Middle frontal gyrus (tissue), 1 donor: Measurements from ENCODE around the gene GTPBP4.
"Not testable (repeated sequence)": the region's sequence is repeated elsewhere in the genome, so short reads cannot be mapped to it uniquely, and the experiment has no call there.

Experiments used
- DNase-seq: peaks from one replicate; pipeline ENCODE4 v3.0.0-alpha.2; 2015; ENCODE audit warnings: low spot score; ENCODE audit errors: extremely low spot score

GTPBP4 gene

DNA sequence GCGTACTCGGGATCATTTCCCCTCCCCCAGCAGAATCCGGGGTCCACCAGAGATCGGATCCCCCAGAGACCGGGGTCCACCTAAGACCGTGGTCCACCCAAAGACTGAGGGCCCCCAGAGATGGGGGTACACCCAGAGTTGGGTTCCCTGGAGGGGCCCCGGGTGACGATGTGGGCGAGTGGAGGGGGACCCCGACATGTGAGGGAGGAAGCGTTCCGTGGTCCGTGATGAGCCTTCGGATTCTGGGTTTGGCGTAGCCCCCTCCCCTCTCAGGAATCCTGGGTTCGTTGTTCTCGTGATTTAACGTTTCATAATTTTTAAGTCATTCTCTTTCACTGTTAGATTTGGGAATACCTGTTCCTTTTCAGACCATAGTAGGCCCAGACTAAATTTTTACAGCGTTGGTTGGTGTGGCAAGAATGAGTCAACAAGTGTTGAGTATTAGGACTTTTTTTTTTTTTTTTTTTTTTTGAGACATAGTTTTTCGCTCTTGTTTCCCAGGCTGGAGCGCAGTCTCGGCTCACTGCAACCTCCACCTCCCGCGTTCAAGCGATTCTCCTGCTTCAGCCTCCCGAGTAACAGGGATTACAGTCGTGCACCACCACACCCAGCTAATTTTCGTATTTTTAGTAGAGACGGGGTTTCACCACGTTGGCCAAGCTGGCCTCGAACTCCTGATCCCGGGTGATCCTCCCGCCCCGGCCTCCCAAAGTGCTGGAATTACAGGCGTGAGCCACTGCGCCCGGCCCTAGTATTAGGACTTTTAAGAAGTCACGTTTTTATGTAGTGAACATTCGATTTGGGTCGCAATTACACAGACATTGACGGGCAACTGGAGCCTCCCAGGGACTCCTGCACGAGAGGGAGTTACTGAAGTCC, 672 bp downstream of the GTPBP4 start:
- DNase-seq = no peak

DNA sequence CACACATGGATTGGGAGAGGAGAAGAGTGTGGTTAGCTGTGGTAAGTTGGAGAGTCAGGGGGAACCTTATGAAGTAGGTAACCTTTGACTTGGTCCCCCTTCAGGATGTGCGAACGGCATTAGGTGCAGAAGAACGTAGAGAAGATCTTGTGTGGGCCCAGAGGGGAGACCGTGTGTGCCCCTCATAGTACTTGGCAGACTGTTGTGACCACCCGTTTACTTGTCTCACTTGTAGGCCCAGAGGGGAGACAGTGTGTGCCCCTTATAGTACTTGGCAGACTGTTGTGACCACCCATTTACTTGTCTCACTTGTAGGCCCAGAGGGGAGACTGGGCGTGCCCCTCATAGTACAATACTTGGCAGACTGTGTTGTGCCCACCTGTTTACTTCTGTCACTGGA, 2.6 kb downstream of the GTPBP4 start:
- no peak for DNase-seq

- no peak for DNase-seq
These were observed 4.2 kb downstream of the GTPBP4 start for GRCh38 chr10:992467-992866.

DNA sequence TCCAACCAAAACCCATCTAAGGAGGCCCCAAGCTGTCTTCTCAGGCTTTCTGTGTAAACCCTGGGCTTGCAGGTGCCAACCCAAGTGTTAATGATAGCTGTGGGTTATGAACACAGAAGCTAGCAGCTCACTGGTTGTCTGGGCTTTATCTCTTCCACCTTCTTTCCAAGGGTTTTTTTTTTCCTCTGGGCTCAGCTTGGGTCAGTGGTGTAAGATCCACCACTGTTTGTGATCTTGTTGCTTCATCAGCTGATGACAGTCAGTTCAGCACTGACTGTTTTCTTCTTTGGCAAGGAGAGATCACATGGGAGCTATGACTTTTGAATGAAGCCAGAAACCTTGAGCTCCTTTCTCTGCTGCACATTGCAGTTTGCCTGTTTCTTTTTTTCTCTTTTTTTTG, 4.6 kb downstream of the GTPBP4 start:
- no peak for DNase-seq

DNA sequence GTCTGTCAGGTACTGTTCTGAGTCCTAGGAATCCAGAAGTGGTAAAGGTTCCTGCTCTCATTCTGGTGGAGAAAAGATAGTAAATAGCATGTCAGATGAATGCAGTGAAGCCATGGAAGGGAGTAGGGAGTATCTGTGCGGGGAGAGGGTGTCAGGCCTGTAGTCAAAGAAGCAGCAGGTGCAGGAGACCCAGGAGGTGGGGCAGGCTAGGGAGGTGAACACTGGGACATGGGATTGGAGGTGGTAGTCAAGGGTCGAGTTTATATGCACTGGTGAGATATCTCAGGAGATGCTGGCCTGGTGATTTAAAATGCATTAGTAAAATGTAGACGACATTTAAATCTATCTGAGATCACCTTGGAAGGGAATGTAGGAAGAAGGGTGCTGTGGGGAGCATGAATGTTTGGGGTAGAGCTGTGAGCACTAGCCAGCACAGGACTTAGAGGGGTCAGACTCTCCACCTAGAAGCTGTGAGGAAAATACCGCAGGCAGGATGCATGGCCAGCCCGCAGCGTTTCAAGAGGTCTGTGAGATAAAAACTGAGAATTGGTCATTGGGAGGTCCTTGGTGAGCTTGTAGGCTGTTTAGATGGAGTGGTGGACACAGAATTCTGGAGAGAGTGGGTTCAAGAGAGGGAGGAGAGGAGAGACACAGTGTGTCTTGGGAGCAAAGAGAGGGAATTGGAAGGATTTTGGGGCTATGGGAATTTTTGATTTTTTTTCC, 6.8 kb downstream of the GTPBP4 start:
- DNase-seq = no peak

- no peak for DNase-seq
These were observed 7.3 kb downstream of the GTPBP4 start for GRCh38 chr10:995559-995926.

DNA sequence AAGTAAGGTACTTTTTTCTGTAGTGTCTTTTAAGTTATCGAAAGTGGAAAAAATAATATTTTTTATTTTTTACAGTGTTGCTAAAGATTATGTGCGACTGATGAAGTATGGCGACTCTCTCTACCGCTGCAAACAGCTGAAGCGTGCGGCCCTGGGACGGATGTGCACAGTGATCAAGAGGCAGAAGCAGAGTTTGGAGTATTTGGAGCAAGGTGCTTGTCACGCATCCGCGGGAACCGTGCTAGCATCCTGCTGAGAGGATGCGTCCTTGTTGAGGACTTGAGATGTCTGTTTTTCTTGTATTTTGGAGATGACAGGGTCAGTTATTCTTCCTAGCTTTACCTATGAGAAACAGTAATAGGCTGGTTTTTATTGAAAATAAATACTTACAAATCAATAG, 7.8 kb downstream of the GTPBP4 start:
- DNase-seq = no peak

- DNase-seq = no peak
These were observed 9.2 kb downstream of the GTPBP4 start for GRCh38 chr10:997266-998022.

DNA sequence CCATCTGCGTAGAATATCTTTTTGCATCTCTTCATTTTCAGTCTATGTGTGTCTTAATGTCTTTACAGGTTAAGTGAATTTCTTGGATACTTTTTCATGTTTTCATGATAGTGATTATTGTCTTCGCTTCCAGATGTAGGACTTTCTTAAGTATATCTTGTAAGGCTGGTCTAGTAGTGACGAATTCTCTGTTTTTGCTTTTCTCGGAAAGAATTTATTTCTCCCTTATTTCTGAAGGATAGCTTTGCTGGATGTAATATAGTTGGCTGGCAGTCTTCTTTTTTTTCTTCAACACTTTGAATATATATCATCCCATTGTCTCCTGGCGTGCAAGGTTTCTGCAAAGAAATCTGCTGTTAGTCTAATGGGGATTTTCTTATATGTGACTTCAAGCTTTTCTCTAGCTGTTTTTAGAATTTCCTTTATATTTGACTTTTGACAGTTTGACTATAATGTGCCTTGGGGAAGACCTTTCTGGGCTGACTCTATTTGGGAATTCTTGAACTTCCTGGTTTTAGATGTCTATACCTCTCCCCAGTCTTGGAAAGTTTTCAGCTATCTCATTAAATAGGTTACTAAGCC, 14.3 kb downstream of the GTPBP4 start:
- no peak for DNase-seq

- no peak for DNase-seq
These were observed 15.8 kb downstream of the GTPBP4 start for GRCh38 chr10:1003884-1004670.

DNA sequence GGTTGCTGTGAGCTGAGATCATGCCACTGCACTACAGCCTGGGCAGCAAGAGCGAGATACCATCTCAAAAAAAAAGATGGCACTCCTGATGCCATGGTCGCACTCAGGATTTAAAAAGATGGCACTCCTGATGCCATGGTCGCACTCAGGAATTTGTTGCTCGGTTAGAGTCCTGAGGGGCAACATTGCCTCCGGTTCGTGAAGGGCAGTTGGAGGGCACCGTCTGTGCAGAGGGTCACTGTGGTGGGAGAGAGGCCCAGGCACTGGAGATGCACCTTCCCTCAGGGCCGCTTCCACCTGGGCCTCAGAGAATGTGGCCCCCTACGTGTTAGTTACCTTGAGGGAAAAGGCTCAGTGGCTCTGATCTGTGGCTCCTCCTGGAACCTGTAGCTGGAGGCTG, 18.3 kb downstream of the GTPBP4 start:
- no peak for DNase-seq

GRCh38 chr10:1007583-1007982, 19.3 kb downstream of the GTPBP4 start:
- no peak for DNase-seq

DNA sequence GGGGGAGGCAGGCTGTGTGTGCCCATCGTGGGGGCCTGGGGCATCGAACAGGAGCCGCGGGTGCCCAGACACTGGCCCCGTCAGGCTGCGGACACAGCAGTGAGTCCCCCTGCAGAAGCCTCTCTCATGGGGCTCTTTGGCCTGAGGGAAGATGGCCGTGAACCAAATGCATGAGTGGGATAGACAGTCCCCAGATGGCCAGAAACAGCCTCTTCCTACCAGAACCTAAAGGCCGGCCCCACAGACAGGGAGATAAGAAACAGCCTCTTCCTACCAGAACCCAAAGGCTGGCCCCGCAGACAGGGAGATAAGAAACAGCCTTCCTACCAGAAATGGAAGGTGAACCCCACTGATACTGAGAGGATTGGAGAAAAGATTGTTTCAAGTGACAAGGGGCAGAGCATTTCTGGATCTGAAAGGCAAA, 20.8 kb downstream of the GTPBP4 start:
- no peak for DNase-seq

DNA sequence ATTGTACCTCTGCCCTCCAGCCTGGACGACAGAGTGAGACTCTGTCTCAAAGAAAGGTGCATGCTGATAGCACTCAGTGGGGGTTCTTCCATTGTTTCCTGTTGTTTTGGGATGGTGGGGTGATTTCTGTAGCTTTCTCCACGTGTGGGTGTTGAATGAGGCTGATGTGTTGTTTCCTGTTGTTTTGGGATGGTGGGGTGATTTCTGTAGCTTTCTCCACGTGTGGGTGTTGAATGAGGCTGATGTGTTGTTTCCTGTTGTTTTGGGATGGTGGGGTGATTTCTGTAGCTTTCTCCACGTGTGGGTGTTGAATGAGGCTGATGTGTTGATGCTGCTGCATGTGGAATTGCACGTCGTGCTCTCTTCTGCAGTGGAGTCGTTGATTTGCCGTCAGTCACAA, 21.7 kb downstream of the GTPBP4 start:
- not testable (repeated sequence) for DNase-seq

- DNase-seq = no peak
These were observed 22.5 kb downstream of the GTPBP4 start for GRCh38 chr10:1010703-1011102.

DNA sequence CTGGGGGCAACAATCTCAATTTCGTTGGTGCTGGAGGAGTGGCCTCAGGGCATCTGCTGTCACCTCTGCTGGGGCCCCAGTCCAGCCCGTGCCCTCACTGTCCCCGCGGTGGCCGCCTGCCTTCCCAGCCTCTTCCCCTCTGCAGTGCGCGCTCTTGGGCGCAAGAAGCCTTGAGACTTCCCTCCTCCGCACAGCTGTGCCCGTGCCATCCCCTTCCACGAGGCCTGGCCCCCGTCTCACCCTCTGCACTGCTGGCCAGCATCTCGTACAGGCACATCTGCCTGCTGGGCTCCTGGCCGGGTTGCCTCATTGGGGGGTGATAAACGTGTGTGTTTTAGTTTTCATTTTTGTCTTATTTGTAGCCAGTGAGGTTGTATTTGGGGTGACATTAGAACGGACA, 23.5 kb downstream of the GTPBP4 start:
- DNase-seq = no peak

GRCh38 chr10:1015688-1016087, 27.5 kb downstream of the GTPBP4 start:
- no peak for DNase-seq

DNA sequence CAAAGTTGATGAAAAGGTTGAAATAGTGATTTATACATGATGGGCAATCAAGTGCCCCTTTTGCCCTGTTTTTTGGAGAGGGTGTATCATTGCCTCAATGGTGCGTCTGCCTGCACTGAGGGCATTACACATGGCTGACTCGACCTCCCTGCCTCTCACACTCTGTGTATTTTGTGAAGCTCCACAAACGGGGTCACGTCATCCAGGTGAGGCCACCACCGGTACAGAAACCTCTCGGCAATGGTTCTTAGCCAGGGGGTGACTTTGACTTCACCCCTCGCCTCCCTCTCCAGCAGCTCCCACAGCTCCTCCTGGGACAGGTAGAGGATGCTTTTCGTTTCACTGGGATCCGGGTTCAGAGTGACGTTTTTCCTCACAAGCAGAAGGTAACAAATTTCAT, 31.1 kb downstream of the GTPBP4 start:
- DNase-seq = no peak

GRCh38 chr10:1020460-1020859, 32.2 kb downstream of the GTPBP4 start:
- DNase-seq = no peak

DNA sequence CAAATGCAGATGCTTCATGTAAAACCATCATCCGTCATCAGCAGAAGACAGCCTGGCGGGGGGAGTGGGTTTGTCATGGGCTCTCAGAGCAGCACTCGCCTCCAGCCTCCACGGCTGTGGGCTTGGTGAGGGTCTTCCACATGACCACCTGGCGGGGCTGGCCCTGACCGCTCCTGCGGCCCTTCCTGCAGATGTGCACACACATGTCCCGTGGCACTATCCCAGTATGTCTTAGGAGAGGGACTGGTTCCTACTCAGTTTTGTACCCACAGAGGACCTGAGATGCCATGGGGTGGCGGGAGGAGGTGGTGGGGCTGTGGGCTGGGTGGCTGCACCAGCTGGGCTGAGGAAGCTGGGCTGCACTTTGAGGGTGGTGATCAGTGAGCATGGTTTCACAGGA, 32.7 kb downstream of the GTPBP4 start:
- no peak for DNase-seq

- peak; percentile 24 for DNase-seq
These were observed 34.2 kb downstream of the GTPBP4 start for GRCh38 chr10:1022413-1022812.
